HG03460 (cell line): ENCODE measurements around the gene GABBR2.

ENCODE experiments used
- ATAC-seq: cut with Tn5 transposase; IDR thresholded peaks from one replicate; pipeline ENCODE4 v1.9.1; 2021; ENCODE audit not compliant: unreplicated experiment

Gene GABBR2

GRCh38 chr9:98241357-98242300, 467.1 kb downstream of the GABBR2 start:
- no peak for ATAC-seq

DNA sequence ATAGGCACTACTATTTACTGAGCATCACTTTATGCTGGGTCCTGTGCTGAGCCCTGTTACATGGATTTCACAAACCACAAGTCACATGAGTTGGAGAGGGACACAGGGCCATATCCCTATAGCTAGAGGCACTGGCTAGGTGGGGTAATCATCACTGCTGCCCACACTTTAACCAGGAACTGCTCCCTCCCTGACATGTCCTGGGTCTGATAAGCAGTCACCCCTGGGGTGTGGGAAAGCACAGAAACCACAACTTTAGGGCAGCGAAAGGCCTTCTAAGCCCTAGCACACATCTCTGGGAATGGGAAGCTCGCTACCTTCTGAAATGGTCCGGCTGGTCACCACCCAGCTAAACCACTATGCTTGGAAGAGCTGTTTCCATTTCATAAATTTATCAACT, 468.3 kb downstream of the GABBR2 start:
- ATAC-seq, result no peak
